Stimulated activated CD4-positive, alpha-beta T cell treated with anti-CD3 and anti-CD28 coated beads, TNF-alpha, amount 100 ng/mL, for 24 hours (primary cell): Measurements from ENCODE around the gene KMT2E.
A peak's percentile ranks its signal among the peaks of the same experiment; 100 is the strongest.
"Not testable (repeated sequence)": the region's sequence is repeated elsewhere in the genome, so short reads cannot be mapped to it uniquely, and the experiment has no call there.

Experiments
- DNase-seq, 3 experiments: peaks; one replicate each; pipeline ENCODE4 v3.0.0-alpha.2; 2020; ENCODE audit warnings: low read depth in 3 of 3

Gene KMT2E, protein sequence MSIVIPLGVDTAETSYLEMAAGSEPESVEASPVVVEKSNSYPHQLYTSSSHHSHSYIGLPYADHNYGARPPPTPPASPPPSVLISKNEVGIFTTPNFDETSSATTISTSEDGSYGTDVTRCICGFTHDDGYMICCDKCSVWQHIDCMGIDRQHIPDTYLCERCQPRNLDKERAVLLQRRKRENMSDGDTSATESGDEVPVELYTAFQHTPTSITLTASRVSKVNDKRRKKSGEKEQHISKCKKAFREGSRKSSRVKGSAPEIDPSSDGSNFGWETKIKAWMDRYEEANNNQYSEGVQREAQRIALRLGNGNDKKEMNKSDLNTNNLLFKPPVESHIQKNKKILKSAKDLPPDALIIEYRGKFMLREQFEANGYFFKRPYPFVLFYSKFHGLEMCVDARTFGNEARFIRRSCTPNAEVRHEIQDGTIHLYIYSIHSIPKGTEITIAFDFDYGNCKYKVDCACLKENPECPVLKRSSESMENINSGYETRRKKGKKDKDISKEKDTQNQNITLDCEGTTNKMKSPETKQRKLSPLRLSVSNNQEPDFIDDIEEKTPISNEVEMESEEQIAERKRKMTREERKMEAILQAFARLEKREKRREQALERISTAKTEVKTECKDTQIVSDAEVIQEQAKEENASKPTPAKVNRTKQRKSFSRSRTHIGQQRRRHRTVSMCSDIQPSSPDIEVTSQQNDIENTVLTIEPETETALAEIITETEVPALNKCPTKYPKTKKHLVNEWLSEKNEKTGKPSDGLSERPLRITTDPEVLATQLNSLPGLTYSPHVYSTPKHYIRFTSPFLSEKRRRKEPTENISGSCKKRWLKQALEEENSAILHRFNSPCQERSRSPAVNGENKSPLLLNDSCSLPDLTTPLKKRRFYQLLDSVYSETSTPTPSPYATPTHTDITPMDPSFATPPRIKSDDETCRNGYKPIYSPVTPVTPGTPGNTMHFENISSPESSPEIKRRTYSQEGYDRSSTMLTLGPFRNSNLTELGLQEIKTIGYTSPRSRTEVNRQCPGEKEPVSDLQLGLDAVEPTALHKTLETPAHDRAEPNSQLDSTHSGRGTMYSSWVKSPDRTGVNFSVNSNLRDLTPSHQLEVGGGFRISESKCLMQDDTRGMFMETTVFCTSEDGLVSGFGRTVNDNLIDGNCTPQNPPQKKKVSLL (N-terminal part only)

DNA sequence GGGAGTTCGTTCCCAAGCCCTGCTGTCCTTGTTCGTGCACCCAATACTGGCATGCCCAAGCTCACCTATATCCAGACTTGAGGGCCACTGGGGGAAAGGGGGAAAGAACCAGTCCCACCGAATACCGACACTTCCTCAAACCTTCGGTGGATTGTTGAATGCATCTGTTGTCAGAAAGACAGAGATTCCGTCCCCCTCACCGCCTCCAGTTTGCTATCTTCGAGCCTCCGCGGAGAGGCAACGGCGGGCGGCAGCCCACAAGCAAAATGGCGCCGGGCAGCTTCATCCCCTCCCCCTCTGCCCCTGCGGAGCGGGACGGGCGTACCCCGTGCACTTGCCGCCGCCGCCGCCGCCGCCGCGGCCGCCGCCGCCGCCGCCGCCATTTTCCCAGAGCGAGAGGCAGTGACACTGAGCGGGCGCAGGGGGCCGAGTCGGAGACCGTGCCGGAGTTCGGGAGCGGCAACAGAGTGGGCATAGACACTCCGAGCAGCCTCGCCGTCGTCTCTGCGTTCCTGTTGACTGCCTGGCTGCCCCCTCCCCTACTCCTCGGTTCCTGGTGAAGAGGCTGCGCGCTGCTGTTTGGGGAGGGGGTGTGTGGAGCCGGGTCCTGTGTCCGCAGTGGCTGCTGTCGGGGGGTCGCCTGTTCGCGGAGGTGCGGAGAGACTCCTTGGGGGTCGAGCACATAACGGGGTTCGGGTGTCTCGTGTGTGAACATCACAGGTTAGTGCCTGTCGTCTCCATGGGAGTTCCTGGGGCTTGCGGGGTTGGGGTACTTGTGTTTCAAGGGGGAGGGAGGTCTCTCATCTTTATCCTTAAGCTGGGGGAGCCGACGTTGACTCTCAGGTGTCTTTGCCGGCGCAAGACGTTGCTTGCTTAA is at the start of gene KMT2E:
Gene KMT2E (plus strand): TSS at position 390 of the 877 bp plus-strand sequence. CDS start 26,748 bp downstream, outside the sequence.
- DNase-seq, result peak; percentile 83 to 87 (median 85)

GRCh38 chr7:104964626-104965236 is 49.3 kb upstream of the KMT2E start:
- no peak for DNase-seq

GRCh38 chr7:104966022-104966421 is 48.0 kb upstream of the KMT2E start:
- DNase-seq, result no peak

GRCh38 chr7:104967088-104967487 is 46.9 kb upstream of the KMT2E start:
- DNase-seq, result no peak

- DNase-seq, result no peak
Observed at GRCh38 chr7:104967595-104967994, 46.4 kb upstream of the KMT2E start.

GRCh38 chr7:104968648-104969047 is 45.4 kb upstream of the KMT2E start:
- DNase-seq, result no peak

- DNase-seq, result no peak
Observed at GRCh38 chr7:104969183-104969582, 44.8 kb upstream of the KMT2E start.

DNA sequence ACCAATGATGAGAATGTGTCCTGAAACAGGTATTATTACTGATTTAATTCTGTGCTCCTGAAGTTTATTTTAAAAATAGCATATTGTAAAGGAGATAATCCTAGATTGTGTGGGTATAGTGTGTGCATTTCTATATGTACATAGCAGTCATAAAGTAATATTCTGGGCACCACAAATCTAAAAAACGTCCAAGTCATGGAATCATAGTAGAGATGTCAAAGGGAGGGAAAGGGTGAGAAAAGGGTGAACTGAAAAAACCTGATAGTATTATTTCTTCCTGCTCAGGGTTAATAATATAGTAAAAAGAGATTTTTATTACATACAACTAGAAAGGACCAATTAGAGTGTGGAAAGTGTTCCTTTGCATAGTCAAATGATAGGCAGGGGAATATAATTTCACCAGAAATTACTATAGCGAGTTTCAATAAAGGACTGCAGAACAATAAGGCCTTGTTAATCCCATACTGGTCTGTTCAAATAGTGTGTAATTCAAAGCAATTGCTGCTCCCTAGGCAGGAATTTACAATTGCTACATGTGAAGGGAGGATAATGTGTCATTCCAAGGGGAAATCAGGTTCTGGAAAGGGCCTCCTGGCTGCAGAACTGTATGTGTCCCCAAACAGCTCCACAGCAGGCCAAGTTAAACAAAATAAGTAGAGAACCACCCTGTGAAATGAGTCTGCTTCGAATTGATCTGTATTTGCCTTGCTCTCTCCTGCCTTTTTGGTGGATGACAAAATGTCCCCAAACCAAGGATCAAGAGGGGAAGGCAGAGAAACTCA is 42.5 kb upstream of the KMT2E start:
- DNase-seq, result no peak

DNA sequence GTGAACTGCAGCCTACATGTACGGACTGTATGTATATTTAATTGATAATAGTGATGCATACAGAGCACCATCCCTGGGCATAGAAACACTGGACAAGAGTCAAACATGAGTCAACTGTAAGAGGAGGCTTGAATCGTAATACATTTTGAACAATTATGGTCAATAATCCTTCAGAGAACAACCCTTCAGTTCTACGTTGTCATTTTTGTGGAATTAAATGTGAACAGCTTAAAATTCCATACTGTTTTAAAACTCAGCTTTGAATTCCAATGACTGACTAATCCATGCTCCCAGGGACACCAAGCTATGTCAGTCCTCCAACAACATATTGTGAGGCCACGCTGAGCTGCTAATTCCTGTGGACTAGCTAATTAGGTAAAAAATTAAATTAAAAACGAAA is 41.5 kb upstream of the KMT2E start:
- no peak for DNase-seq

GRCh38 chr7:104973227-104973626 is 40.8 kb upstream of the KMT2E start:
- no peak for DNase-seq

- no peak for DNase-seq
Observed at GRCh38 chr7:104973909-104974415, 40.0 kb upstream of the KMT2E start.

GRCh38 chr7:104975553-104975952 is 38.5 kb upstream of the KMT2E start:
- DNase-seq, result not testable (repeated sequence)

DNA sequence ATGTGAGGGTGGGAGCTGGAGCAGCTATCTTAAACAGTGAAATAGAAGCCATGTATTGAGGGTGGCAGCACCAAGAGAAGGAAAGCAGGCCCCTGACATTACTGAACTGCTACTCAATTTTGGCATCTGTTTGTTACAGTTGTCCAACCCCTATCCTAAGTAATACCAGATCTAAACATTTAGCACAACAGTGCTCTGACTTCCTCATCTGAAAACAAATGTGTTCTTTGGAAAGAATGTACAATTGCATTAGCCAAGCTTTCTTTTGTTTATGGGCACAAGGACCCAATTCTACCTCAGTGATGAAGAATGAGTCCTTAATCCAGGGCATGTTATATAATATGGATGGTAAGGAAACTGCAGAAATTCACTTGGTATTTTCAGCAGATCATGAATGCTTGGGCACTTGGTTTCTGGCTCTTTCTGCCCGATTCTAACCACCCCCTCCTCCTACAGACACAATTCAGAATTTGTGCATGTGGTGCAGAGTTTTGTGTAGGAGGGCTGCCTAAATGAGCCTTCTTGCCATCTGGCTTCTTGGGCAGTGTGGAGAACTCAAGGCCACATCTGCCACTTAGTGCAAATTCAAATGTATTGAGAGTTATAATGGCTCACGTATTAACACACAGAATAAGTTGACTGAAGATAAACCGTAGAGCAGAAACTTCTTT is 36.9 kb upstream of the KMT2E start:
- no peak for DNase-seq

DNA sequence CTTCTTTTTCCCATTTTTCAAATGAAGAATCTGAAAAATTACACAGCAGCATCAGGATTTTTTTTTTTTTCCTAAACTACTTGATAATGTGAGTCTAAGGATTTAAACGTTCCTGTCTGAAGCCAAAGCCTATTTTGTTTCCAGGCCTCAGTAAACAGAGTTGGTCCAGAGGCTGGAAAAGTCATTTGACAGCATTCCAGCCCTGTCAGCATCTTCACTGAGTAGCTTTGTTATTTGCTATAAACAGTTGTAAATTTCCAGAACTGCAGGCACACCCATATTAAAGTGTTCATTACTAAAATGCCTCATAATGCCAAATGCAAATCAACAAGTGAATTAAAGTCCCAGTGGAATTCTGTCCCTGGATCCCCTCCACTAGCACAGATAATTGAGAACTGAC is 35.5 kb upstream of the KMT2E start:
- DNase-seq, result no peak

DNA sequence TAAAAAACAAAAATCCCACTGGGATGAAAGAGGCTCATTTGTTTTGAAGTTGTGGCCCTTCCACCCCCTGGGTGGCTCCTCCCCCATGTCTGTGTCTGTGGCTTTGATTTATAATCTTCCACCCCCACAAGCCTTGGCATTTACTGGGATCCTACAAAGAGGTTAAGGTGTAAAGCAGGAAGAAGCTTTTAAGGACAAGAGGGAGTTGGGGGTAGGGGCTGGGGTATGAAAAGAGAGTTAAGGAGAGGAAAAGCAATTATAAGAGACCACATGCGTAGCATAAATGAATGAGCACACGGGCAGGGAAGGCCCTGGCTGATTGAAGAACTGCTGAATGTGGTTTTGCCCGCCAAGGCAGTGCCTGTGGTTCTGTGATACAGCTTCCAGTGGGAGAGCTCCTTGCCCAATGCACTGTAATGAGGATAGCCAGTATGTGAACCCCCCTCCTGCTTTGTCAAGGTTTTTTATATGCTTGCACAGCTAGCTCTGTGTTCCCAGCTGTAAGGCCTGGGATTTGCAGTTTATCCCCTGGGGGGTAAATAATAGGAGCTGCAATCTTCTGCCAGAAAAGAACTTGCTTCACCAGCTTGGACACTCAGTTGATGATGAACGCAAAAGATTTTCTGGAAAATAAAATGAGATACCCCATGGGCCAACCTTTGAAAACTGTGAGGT is 34.7 kb upstream of the KMT2E start:
- DNase-seq, result no peak

DNA sequence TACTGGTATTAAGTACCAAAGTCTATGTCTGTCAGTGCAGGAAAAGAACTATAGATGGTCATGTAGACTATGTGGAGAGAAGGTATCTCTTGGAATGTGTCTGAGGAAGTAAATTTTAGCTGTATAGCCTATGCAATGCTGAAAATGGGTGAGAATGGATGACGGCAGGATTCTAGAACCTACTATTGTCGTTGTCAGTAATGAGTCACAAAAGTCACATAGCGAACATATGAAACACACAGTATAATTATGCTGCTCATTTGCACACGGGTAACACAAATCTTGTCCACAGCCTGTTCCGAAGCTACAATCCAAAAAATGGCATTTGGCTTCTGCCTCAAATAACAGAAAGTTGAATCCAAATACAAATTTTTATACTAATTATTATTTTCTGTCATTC is 33.6 kb upstream of the KMT2E start:
- DNase-seq, result no peak

- no peak for DNase-seq
Observed at GRCh38 chr7:104980841-104981671, 32.9 kb upstream of the KMT2E start.

DNA sequence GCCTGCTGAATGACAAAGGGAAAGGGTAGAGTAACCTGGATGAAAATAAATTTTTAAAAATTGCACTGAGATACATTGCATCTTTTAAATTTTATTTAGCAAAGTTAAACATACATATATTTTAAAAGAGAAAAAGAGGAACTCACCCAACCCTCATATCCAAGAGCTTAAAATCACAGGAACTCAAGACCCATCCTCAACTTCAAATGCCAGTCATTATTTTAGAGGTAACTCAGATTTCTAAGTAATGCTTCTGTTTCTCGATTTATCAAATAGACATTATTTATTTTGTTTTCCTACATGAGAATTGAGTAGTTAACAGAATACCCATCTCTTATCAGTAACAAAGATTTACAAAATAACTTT is 32.4 kb upstream of the KMT2E start:
- DNase-seq, result no peak
